ENCODE data around the gene CERT1. TPM values are rescaled to one million over a fixed set of nuclear protein-coding genes. Genes with fewer than 3 reads are reported as not detected.

Gene CERT1
- total and polyA plus RNA-seq, 9 of the 15 experiments (the other 6 are each of a cell fraction or from before 2014, with no cell fraction given): 3.4 to 24.7 (median 9.8) TPM

- in situ Hi-C loops (cut with MboI) (no loop called here), intact Hi-C loops (cut with micrococcal nuclease) (no loop called here)
- TF ChIP-seq E2F1 (CRISPR knock-in tag; IDR thresholded peaks at IDR 0.05): no peak
- TF ChIP-seq PKNOX1 (IDR thresholded peaks at IDR 0.05): peak; percentile 46; the same call in 1 of the 2 replicates
- TF ChIP-seq PBX2 (CRISPR knock-in tag; IDR thresholded peaks at IDR 0.05; ENCODE audit: low read depth): no peak
- 0 out of 2 replicates have a peak, but pooled peaks have one; percentile 58 for TF ChIP-seq PBX2 (tag; conservative IDR thresholded peaks at IDR 0.05; ENCODE audit: low read depth)
- peak; percentile 64 for TF ChIP-seq MEIS2 (IDR thresholded peaks at IDR 0.05; ENCODE audit: partially characterized antibody)
- Histone ChIP-seq H3K9me1 (ENCODE audit: control insufficient read depth, insufficient read depth, low read length) (peaks cover 3% of the 10 kb centered on the region), H3K4me3 (no peak overlapping the region), H3K9me3 (replicated peaks; ENCODE audit: control insufficient read depth, insufficient read depth, low read depth, low read length) (no peaks in the 10 kb centered on the region), H2AFZ (ENCODE audit: low read depth, low read length) (no peak overlapping the region), H3K4me1 (replicated peaks in 1 of 2; ENCODE audit: control insufficient read depth in 2 of 2, insufficient read depth in 2 of 2, low read length in 2 of 2) (peaks cover 9 to 14% of the 10 kb centered on the region in 2 experiments; a peak in 3 of 5 replicates), H3K27ac (ENCODE audit: extremely low read depth, low read depth, low read length) (no peak overlapping the region), H4K20me1 (replicated peaks; ENCODE audit: control insufficient read depth, insufficient read depth, low read length) (peaks cover 15% of the 10 kb centered on the region), H3K79me2 (ENCODE audit: control insufficient read depth, insufficient read depth, low read length) (peaks cover 77% of the 10 kb centered on the region), H3K9ac (ENCODE audit: insufficient read depth in 1 of 2, low read depth in 2 of 2, low read length in 2 of 2) (no peak overlapping the region), H3K27me3 (ENCODE audit: control insufficient read depth in 2 of 2, insufficient read depth in 2 of 2, low read length in 2 of 2) (no peaks in the 10 kb centered on the region), H3K36me3 (ENCODE audit: control insufficient read depth, insufficient read depth, low read length) (peaks cover 81% of the 10 kb centered on the region), H3K4me2 (ENCODE audit: insufficient read depth, low read length) (no peak overlapping the region)
- ATAC-seq (no peak), FAIRE-seq (no peak), DNase-seq (ENCODE audit: extremely low read depth in 1 of 4, low spot score in 3 of 4) (no peak)
- WGBS (ENCODE audit: insufficient coverage, low coverage, missing lambda C conversion rate): 68% methylated on average over 1 of the region's 1 CpG
- POLR2A ChIA-PET: interaction anchor here (1.6 kb wide), 1 partner anchor 16 kb away, joined by 3 read pairs; no protein-coding TSS in a partner anchor
- no TSS peak for BruUV-seq (replicated peaks)
- CTCF ChIA-PET (ENCODE audit: low intra/inter-chr PET ratio): no interaction called here
Observed at GRCh38 chr5:75341934-75342333, 169.5 kb downstream of the CERT1 start.
